Loucy (cell line): Measurements from ENCODE around the gene ZNF326.
"Not testable (repeated sequence)": the region's sequence is repeated elsewhere in the genome, so short reads cannot be mapped to it uniquely, and the experiment has no call there.

Source experiments
- H2AFZ ChIP-seq: fragments of 200-600 bp; sonication (generic); 2 replicates; pipeline ENCODE4 v1.6.0; 2016; ENCODE audit warnings: antibody characterized with exemption, mild to moderate bottlenecking, low read length, moderate library complexity
- H3F3A ChIP-seq: fragments of 200-600 bp; 2 replicates; pipeline ENCODE4 v1.6.0; 2016; ENCODE audit warnings: antibody characterized with exemption, low read depth, mild to moderate bottlenecking
- H3K27me3 ChIP-seq: fragments of 200-600 bp; sonication (generic); 2 replicates; pipeline ENCODE4 v1.6.1; 2014; ENCODE audit warnings: low read length, mild to moderate bottlenecking; ENCODE audit not compliant: insufficient read depth, poor library complexity, severe bottlenecking
- H3K36me3 ChIP-seq: fragments of 200-600 bp; sonication (generic); 2 replicates; pipeline ENCODE4 v1.6.1; 2016; ENCODE audit warnings: low read length; ENCODE audit not compliant: insufficient read depth
- H3K4me1 ChIP-seq: fragments of 200-600 bp; sonication (generic); 2 replicates; pipeline ENCODE4 v1.5.1; 2014; ENCODE audit warnings: low read length, mild to moderate bottlenecking; ENCODE audit not compliant: insufficient read depth, poor library complexity, severe bottlenecking
- H3K4me2 ChIP-seq: fragments of 200-600 bp; sonication (generic); 2 replicates; pipeline ENCODE4 v1.6.0; 2014; ENCODE audit warnings: antibody characterized with exemption, low read length, low read depth, mild to moderate bottlenecking; ENCODE audit not compliant: poor library complexity, severe bottlenecking
- H3K4me3 ChIP-seq: fragments of 200-600 bp; sonication (generic); 2 replicates; pipeline ENCODE4 v1.5.1; 2014; ENCODE audit warnings: low read length, mild to moderate bottlenecking, mixed read lengths; ENCODE audit not compliant: poor library complexity, severe bottlenecking
- H3K79me2 ChIP-seq: fragments of 200-600 bp; sonication (generic); 2 replicates; pipeline ENCODE4 v1.6.1; 2014; ENCODE audit warnings: low read length; ENCODE audit not compliant: insufficient read depth
- H3K9ac ChIP-seq: fragments of 200-600 bp; sonication (generic); 2 replicates; pipeline ENCODE4 v1.6.0; 2014; ENCODE audit warnings: mild to moderate bottlenecking, low read depth, low read length, moderate library complexity; ENCODE audit not compliant: poor library complexity, severe bottlenecking
- H3K9me2 ChIP-seq: fragments of 200-600 bp; sonication (generic); replicated peaks from 2 replicates; pipeline ENCODE4 v1.6.1; 2016; ENCODE audit warnings: low read depth, low read length, mixed read lengths
- H3K9me3 ChIP-seq: fragments of 200-600 bp; sonication (generic); 2 replicates; pipeline ENCODE4 v1.6.1; 2014; ENCODE audit warnings: mild to moderate bottlenecking, antibody characterized with exemption, low read length, low read depth; ENCODE audit not compliant: insufficient read depth
- H4K20me1 ChIP-seq: fragments of 200-600 bp; sonication (generic); 2 replicates; pipeline ENCODE4 v1.6.0; 2014; ENCODE audit warnings: antibody characterized with exemption, low read length, mild to moderate bottlenecking; ENCODE audit not compliant: insufficient read depth, poor library complexity, severe bottlenecking
- CTCF ChIP-seq: fragments of 200-600 bp; sonication (generic); conservative IDR thresholded peaks from 2 replicates; pipeline ENCODE4 v1.5.1; 2014; ENCODE audit warnings: mild to moderate bottlenecking, antibody characterized with exemption, low read length
- EZH2phosphoT487 ChIP-seq: fragments of 200-600 bp; IDR thresholded peaks from 2 replicates; pipeline ENCODE4 v1.6.1; 2018; ENCODE audit warnings: antibody characterized with exemption, mild to moderate bottlenecking, moderate library complexity, borderline replicate concordance

Gene ZNF326

GRCh38 chr1:89975540-89976125 is 19.3 kb upstream of the ZNF326 start:
- H3K9ac ChIP-seq: no peak overlapping the region
- no peaks in the 10 kb centered on the region for H3K9me2 ChIP-seq
- no peaks in the 10 kb centered on the region for H3F3A ChIP-seq

GRCh38 chr1:89978755-89979154 is 16.2 kb upstream of the ZNF326 start:
- Histone ChIP-seq H2AFZ (no peak overlapping the region), H3K9ac (no peak overlapping the region), H3K79me2 (no peaks in the 10 kb centered on the region), H3K9me2 (no peaks in the 10 kb centered on the region), H3K4me3 (no peak overlapping the region), H4K20me1 (no peaks in the 10 kb centered on the region), H3F3A (no peaks in the 10 kb centered on the region), H3K4me2 (no peak overlapping the region), H3K36me3 (no peaks in the 10 kb centered on the region), H3K27me3 (no peaks in the 10 kb centered on the region), H3K4me1 (peaks cover 10% of the 10 kb centered on the region), H3K9me3 (no peaks in the 10 kb centered on the region)
- TF ChIP-seq EZH2phosphoT487 (no peak), CTCF (no peak)

More at GRCh38 chr1:89975540-89976125, 19.3 kb upstream of the ZNF326 start:
- Histone ChIP-seq H3K4me3 (no peak overlapping the region), H3K4me1 (peaks cover 17% of the 10 kb centered on the region), H3K4me2 (no peak overlapping the region), H3K27me3 (no peaks in the 10 kb centered on the region), H4K20me1 (no peaks in the 10 kb centered on the region), H3K36me3 (no peaks in the 10 kb centered on the region), H2AFZ (no peak overlapping the region), H3K9me3 (no peaks in the 10 kb centered on the region), H3K79me2 (no peaks in the 10 kb centered on the region)
- TF ChIP-seq CTCF (no peak), EZH2phosphoT487 (no peak)

GRCh38 chr1:89980605-89981004 is 14.3 kb upstream of the ZNF326 start:
- no peak overlapping the region for H3K9ac ChIP-seq
- H2AFZ ChIP-seq: no peak overlapping the region
- H3K27me3 ChIP-seq: no peaks in the 10 kb centered on the region
- H3K9me2 ChIP-seq: no peaks in the 10 kb centered on the region
- H3F3A ChIP-seq: no peaks in the 10 kb centered on the region
- no peaks in the 10 kb centered on the region for H4K20me1 ChIP-seq
- H3K9me3 ChIP-seq: no peaks in the 10 kb centered on the region
- H3K79me2 ChIP-seq: no peaks in the 10 kb centered on the region
- no peak overlapping the region for H3K4me3 ChIP-seq
- H3K36me3 ChIP-seq: no peaks in the 10 kb centered on the region
- H3K4me1 ChIP-seq: peaks cover under 1% of the 10 kb centered on the region
- TF ChIP-seq CTCF: no peak
- no peak for TF ChIP-seq EZH2phosphoT487
- H3K4me2 ChIP-seq: no peak overlapping the region

- H3K79me2 ChIP-seq, H3K27me3 ChIP-seq, H3K4me2 ChIP-seq, H3K9me2 ChIP-seq, H3K4me1 ChIP-seq, H4K20me1 ChIP-seq, H3K36me3 ChIP-seq, H3K9me3 ChIP-seq, H3F3A ChIP-seq, H3K4me3 ChIP-seq, H3K9ac ChIP-seq, H2AFZ ChIP-seq: not testable (repeated sequence)
These were observed 12.1 kb upstream of the ZNF326 start for GRCh38 chr1:89982846-89983245.

- not testable (repeated sequence) for H3K79me2 ChIP-seq, H4K20me1 ChIP-seq, H3K36me3 ChIP-seq, H3K9me2 ChIP-seq, H3K27me3 ChIP-seq, H3K9ac ChIP-seq, H2AFZ ChIP-seq, H3K4me1 ChIP-seq, H3K9me3 ChIP-seq, H3K4me2 ChIP-seq, H3F3A ChIP-seq, H3K4me3 ChIP-seq
These were observed 10.3 kb upstream of the ZNF326 start for GRCh38 chr1:89984564-89985116.
